HTR-8/SVneo (cell line): ENCODE data around the gene NPAP1.
"Not testable (repeated sequence)": the region's sequence is repeated elsewhere in the genome, so short reads cannot be mapped to it uniquely, and the experiment has no call there.

Experiments used
- DNase-seq: peaks from one replicate; pipeline ENCODE4 v3.0.0; 2011; ENCODE audit warnings: low spot score, mixed read lengths; ENCODE audit not compliant: insufficient read length
- FAIRE-seq: peaks from 2 replicates; lab custom pipeline; 2011; peaks lifted over from hg19 to GRCh38; lab: Jason Lieb, UNC

Gene NPAP1, protein sequence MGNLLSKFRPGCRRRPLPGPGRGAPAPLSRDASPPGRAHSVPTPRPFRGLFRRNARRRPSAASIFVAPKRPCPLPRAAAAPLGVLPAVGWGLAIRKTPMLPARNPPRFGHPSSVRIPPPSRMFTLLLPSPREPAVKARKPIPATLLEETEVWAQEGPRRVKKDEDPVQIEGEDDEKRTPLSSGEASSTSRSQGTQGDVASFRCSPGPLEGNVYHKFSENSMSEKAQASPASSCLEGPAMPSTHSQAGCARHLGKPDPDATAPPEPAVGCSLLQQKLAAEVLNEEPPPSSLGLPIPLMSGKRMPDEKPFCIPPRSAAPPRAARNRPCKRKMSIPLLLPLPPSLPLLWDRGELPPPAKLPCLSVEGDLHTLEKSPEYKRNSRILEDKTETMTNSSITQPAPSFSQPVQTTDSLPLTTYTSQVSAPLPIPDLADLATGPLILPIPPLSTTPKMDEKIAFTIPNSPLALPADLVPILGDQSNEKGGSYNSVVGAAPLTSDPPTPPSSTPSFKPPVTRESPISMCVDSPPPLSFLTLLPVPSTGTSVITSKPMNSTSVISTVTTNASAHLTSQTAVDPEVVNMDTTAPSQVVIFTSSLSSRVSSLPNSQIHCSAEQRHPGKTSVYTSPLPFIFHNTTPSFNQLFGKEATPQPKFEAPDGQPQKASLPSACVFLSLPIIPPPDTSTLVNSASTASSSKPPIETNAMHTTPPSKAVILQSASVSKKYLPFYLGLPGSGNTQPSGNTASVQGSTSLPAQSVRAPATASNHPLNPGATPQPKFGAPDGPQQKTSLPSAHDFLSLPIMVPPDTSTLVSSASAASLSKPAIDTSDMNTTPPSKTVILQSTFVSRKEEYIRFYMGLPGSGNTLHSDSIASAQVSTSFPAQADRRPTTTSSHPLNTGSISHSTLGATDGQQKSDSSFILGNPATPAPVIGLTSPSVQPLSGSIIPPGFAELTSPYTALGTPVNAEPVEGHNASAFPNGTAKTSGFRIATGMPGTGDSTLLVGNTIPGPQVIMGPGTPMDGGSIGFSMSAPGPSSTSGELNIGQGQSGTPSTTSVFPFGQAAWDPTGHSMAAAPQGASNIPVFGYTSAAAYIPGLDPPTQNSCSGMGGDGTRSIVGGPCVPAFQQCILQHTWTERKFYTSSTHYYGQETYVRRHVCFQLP

DNA sequence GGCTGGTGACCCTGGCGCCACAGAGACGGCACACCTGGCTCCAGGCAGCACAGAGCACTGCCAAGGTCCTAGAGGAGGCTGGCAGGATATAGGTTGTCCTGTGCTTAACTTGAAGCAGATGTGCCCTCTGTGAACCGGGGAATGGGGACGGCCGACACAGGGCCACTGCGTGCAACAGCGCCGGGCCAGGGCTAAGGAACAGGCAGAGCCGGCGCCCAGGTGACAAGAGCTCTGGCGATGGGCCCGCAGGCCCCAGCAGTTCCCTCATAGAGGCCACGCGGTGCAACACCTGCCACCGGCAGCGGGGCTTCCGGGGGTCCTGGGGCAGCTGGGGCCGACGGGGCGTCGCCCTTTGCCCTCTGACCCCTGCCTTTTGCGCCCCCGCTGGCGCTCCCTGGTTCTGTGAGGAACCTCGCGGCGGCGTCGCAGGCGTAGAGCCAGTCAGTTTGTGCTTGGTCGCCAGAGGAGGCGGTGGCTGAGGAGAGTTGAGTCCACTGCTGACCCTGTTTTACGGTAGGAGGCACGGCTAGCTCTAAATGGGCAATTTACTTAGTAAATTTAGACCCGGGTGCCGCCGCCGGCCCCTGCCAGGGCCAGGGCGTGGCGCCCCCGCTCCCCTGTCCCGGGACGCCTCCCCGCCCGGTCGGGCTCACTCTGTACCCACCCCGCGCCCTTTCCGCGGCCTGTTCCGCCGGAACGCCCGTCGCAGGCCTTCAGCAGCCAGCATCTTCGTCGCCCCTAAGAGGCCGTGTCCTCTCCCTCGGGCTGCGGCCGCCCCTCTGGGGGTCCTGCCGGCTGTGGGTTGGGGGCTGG, at the start of gene NPAP1:
TSS of gene NPAP1 (plus strand) at position 444 of the 813 bp plus-strand sequence. CDS start at position 537, 93 bp downstream.
- DNase-seq, result no peak
- FAIRE-seq, result no peak

- DNase-seq (no peak), FAIRE-seq (no peak)
Measured at GRCh38 chr15:24627443-24627842, 48.1 kb upstream of the NPAP1 start.

DNA sequence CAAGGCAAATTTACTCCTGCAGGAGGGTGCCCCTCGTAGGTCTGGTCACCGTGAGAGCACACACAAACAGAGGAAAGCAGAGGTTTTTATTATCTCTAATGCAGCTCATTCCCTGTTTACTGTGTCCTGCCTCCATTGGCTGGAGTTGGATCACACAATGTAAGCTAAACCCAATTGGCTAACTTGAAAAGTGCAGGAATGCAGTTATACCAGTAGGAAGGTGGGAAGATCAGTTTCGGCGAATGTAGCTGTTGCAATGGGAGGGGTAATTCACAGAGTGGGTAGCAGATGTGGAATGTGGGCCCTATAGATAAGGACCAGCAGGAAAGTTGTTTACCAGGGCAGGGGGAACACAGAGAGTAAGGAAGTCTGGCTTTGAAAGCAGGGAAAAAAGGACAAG, 42.5 kb upstream of the NPAP1 start:
- no peak for FAIRE-seq
- no peak for DNase-seq

DNA sequence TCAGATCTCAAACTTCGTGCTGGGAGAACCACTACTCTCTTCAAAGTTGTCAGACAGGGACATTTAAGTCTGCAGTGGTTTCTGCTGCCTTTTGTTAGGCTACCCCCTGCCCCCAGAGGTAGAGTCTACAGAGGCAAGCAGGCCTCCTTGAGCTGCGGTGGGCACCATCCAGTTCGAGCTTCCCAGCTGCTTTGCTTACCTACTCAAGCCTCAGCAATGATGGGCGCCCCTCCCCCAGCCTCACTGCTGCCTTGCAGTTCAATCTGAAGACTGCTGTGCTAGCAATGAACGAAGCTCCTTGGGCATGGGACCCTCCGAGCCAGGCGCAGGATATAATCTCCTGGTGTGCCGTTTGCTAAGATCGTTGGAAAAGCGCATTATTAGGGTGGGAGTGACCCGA, 36.2 kb upstream of the NPAP1 start:
- not testable (repeated sequence) for DNase-seq, FAIRE-seq

DNA sequence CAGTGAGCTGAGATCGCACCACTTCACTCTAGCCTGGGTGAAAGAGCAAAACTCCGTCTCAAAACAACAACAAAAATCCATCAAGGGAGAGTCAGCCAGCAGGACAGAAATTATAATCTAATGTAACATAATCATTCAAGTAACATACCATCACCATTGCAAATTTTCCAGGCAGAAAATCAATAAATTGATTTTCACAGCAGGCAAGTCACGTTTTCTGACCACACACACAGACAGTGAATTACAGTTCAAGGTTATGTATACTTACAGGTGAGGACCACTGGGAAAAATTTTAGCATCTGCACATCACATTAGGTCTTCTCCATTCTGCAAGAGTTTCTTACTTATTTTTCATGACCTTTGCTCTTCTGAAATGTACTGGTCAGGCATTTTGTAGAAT, 29.9 kb upstream of the NPAP1 start:
- no peak for FAIRE-seq

DNA sequence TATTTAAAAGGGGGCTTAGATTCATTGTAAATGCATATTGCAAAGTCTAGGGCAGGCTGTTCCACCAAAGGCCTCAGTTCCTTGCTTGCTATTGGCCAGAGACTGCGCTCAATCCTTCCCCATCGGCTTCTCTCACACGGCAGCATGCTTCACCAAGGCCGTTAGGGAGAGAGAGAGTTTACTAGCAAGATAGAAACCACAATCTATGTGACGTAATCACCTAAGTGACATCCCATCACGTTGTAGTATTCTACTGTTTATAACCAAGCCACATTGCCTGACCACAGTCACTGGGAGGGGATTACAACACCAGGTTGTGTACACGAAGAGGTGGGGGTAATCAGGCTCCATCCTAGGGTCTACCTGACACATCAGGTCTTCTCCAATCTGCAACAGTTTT, 16.0 kb upstream of the NPAP1 start:
- no peak for DNase-seq
- no peak for FAIRE-seq

More for the DNA sequence above, 29.9 kb upstream of the NPAP1 start:
- DNase-seq, result no peak

- DNase-seq, result no peak
Measured at GRCh38 chr15:24662991-24663390, 12.6 kb upstream of the NPAP1 start.

DNA sequence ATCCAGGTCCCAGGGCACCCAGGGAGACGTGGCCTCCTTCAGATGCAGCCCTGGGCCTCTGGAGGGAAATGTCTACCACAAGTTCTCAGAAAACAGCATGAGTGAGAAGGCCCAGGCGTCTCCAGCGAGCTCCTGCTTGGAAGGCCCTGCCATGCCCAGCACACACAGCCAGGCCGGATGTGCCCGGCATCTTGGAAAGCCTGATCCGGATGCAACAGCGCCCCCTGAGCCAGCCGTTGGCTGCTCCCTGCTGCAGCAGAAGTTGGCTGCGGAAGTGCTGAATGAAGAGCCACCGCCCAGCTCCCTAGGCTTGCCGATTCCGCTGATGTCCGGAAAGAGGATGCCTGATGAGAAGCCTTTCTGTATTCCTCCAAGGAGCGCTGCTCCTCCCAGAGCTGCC, 856 bp downstream of the NPAP1 start:
- DNase-seq (no peak), FAIRE-seq (no peak)

More at GRCh38 chr15:24662991-24663390, 12.6 kb upstream of the NPAP1 start:
- FAIRE-seq, result no peak

- FAIRE-seq (no peak), DNase-seq (no peak)
Measured at GRCh38 chr15:24678485-24678884, 2.9 kb downstream of the NPAP1 start.

DNA sequence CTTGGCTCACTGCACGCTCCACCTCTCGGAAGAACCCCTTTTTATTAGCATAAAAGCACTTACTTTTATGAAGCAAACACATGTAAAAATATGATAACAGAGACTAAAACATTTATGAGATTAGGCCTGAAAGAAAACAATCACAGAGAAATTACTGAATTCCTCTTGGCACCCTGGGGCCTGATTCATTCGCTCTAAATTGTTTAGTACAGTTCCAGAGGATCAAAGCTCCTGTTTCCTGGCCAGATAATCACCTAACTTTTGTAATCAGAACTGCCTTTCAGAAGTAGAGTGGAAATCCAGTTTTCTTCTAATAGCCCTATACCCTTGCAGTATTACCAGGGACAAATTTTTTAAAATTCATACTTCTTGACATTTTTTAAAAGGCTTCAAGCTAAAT, 6.4 kb downstream of the NPAP1 start:
- FAIRE-seq, result no peak
- no peak for DNase-seq

- not testable (repeated sequence) for FAIRE-seq, DNase-seq
Measured at GRCh38 chr15:24682905-24683304, 7.3 kb downstream of the NPAP1 start.

- FAIRE-seq, result no peak
- DNase-seq, result no peak
Measured at GRCh38 chr15:24683736-24684135, 8.2 kb downstream of the NPAP1 start.

DNA sequence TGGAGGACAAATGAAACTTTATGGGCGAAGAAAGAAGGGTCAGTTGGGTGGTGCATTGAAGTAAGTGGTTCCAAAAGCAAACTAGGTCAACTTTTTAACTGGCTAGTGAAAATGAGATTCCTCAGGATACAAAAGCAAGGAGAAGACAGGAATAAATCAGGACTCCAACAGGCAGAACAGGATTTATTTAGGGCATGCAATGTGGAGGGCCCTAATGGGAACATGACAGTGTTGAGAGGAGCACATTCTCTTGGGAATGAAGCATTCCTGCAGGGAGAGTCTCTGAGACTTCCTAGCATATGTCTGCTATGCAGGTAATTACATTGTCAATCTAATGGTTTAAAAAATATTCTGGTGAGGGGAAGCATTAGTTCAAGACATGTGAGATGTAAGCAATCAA, 8.7 kb downstream of the NPAP1 start:
- FAIRE-seq, result no peak
- no peak for DNase-seq

DNA sequence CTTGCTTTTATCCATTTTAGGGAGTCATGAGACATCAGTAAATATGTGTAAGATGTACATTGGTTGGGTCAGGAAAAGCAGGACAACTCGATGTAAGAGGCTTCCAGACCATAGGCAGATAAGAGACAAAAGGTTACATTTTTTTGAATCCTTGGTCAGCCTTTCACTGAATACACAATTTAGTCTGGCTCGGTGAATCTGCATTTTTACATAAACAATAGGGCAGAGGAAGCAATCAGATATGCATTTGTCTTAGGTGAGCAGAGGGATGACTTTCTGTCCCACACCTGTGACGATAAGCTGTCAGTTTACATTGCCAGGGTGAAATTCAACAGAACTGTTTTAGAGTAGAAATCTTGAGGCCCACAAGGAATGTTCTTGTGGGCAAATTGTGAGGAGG, 20.6 kb downstream of the NPAP1 start:
- FAIRE-seq, result no peak

GRCh38 chr15:24696842-24697241, 21.3 kb downstream of the NPAP1 start:
- DNase-seq, result no peak
- no peak for FAIRE-seq

More for the DNA sequence above, 20.6 kb downstream of the NPAP1 start:
- no peak for DNase-seq

- no peak for FAIRE-seq
Measured at GRCh38 chr15:24718289-24719082, 42.9 kb downstream of the NPAP1 start.

GRCh38 chr15:24729760-24730159, 54.2 kb downstream of the NPAP1 start:
- FAIRE-seq, result no peak
- no peak for DNase-seq

More at GRCh38 chr15:24718289-24719082, 42.9 kb downstream of the NPAP1 start:
- no peak for DNase-seq
